Activated naive CD4-positive, alpha-beta T cell treated with anti-CD3 and anti-CD28 coated beads, Interleukin-2, amount 10 ng/mL, durations not matched to agents 7 days and 5 days (primary cell): Measurements from ENCODE around the gene VAV2.

Experiments
- CTCF ChIA-PET: fragments of 350-600 bp; sonication (Branson Sonifier 250); formaldehyde crosslinking; loops from one replicate; lab custom pipeline; 2021; ENCODE audit warnings: antibody characterized with exemption; lab: Charles Lee
- DNase-seq: peaks from one replicate; pipeline ENCODE4 v3.0.0-alpha.2; 2020
- H3K27ac Mint-ChIP-seq: one replicate; pipeline ENCODE4 v1.8.0; 2021; ENCODE audit warnings: mild to moderate bottlenecking, moderate library complexity, mixed read lengths
- H3K27me3 Mint-ChIP-seq: one replicate; pipeline ENCODE4 v1.8.0; 2021; ENCODE audit warnings: mild to moderate bottlenecking, mixed read lengths
- H3K36me3 Mint-ChIP-seq: one replicate; pipeline ENCODE4 v1.8.0; 2021; ENCODE audit warnings: mixed read lengths
- H3K4me1 Mint-ChIP-seq: one replicate; pipeline ENCODE4 v1.8.0; 2021; ENCODE audit warnings: mixed read lengths
- H3K4me3 Mint-ChIP-seq: one replicate; pipeline ENCODE4 v1.8.0; 2021; ENCODE audit warnings: mild to moderate bottlenecking, moderate library complexity, mixed read lengths
- H3K9me3 Mint-ChIP-seq: one replicate; pipeline ENCODE4 v1.8.0; 2021; ENCODE audit warnings: mixed read lengths

VAV2 gene

DNA sequence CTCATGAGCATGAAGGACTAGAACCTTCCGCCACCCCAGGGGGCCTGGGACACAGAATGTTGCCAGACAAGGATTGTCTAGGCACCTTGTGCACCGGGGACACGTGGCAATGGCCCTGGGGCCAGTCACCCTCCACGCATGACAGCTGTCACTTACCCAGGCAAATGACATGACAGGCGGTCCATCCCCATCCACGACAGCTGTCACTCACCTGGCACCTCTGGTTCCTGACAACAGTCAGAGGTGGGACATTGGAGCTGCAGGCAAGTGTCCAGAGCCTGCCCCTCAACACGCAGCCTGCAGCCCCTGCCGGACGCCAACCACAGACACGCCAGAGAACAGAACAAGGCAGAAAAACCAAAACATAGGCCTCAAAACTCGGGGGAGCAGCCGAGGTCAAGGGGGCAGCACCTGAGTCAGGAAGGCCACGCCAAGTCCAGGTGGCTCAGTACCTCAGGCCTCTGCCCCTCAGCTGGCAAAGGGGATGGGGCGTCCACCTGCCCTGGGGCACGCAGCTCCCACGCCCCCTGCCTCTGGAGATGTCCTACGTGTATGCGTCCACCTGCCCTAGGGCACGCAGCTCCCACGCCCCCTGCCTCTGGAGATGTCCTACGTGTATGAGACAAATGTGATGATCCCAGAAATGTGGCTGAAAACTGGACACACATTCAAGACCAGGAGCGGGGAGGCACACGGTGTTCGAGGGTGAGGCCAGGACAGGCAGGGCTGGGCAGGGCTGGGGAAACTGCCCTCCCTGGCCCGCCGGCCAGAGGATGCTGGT, 14.5 kb downstream of the VAV2 start:
- H3K27me3 Mint-ChIP-seq, result peaks cover 14% of the 10 kb centered on the region
- H3K9me3 Mint-ChIP-seq, result no peaks in the 10 kb centered on the region
- H3K4me1 Mint-ChIP-seq, result no peaks in the 10 kb centered on the region
- no peak for DNase-seq
- no peaks in the 10 kb centered on the region for H3K36me3 Mint-ChIP-seq
- CTCF ChIA-PET, result no interaction called here
- H3K27ac Mint-ChIP-seq, result no peak overlapping the region
- H3K4me3 Mint-ChIP-seq, result no peak overlapping the region

DNA sequence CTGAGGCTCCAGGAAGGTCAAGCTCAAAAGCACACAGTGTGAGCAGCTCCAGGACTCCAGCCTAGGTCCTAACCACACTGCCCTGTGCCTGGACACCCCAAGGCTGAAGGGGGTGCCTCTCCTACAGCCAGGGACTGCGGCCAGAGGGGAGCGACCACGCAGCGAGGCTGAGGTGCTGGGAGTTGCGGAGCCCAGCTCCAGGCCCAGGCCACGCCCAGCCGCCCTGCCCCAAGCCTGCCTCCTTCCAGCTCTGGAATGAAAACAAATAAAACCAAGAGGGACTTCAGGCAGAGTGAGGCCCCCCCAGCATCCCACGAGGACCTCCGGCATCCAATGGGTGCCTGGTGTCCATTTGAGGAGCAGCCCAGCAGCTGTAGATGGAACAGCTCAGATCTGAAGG, 15.2 kb downstream of the VAV2 start:
- Mint-ChIP-seq H3K4me3 (no peak overlapping the region), H3K36me3 (no peaks in the 10 kb centered on the region), H3K27ac (no peak overlapping the region), H3K27me3 (peaks cover 14% of the 10 kb centered on the region), H3K4me1 (no peaks in the 10 kb centered on the region), H3K9me3 (no peaks in the 10 kb centered on the region)
- CTCF ChIA-PET, result no interaction called here
- DNase-seq, result no peak

DNA sequence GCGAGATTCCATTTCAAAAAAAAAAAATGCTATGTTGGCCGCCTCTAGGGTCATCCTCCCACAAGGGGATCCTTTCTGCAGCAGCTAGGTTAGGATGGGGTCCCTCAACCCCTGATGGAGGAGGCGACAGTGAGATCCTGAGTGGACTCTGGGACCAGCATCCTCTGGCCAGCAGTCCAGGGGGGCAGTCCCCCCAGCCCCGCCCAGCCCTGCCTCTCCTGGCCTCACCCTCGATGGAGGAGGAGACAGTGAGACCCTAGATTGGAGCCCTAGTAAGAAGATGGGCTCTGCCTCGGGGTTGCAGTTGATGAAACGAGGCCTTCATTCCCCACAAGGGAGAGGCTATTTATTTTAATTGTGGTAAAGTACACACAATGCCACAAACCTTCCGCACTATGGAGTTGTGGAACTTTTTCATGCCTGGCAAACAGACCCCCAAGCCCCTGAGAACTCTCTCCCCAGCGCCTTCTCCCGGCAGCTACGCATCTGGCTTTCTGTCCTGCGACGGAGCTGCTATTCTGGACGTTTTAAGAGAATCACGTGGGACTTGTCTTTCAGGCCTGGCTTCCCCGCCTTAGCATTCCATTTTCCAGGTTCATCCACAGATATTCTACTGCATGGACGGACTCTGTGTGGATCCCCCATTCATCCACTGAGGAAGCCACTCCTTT, 15.8 kb downstream of the VAV2 start:
- Mint-ChIP-seq H3K36me3 (no peaks in the 10 kb centered on the region), H3K27ac (no peak overlapping the region), H3K27me3 (peaks cover 14% of the 10 kb centered on the region), H3K4me1 (no peaks in the 10 kb centered on the region), H3K9me3 (no peaks in the 10 kb centered on the region), H3K4me3 (no peak overlapping the region)
- CTCF ChIA-PET, result no interaction called here
- no peak for DNase-seq

DNA sequence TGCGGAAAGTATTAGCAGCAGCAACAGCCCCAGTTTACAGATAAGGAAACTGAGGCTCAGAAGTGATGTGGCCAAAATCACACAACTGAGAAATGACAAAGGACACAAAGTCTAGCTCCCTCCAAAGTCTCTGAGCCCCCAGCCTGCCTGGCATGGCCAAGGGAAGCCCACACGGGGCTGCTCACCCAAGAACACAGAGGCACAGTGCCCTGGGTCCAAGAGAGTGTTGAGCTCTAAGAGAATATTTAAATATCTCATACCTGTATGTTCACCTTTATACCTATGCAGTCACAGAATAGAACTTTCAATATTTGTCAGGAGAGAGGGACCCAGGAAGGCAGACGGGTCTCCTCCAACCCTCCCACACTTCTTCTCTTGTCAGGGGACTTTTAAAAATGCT, 16.6 kb downstream of the VAV2 start:
- Mint-ChIP-seq H3K9me3 (no peaks in the 10 kb centered on the region), H3K4me3 (no peak overlapping the region), H3K27ac (no peak overlapping the region), H3K4me1 (no peaks in the 10 kb centered on the region), H3K27me3 (peaks cover 9% of the 10 kb centered on the region), H3K36me3 (no peaks in the 10 kb centered on the region)
- CTCF ChIA-PET, result no interaction called here
- DNase-seq, result no peak

DNA sequence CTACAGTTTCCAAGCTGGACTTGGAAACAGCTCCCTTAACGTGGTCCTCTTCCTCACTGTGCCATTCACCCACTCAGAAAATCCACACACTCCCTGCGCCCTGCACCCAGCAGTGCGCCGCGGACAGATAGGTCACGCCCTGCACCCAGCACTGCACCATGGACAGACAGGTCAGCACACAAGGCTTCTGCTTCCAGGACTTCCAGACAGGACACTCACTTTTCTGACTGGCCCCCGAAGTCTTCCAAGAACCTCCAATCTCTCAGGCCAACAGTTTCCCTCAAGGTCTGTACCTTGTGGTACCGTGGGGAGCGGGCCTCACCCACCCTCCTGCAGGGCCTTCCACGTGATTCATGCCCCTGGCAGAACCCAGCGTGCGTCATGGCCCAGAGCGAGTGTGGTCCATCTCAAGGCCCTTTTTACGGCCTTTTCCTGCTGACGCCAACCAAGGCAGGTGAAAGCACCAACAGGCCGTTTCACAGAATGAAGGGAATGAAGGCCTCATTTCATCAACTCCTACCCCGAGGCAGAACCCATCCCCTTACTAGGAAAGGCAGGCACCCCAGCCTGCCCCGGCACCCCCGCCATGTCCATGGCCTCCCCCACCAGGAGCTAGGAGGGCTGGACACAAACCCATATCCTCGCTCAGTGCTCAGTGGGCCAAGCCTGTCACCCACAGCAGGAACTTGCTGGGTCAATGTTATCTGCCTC, 17.3 kb downstream of the VAV2 start:
- no peaks in the 10 kb centered on the region for H3K4me1 Mint-ChIP-seq
- peaks cover 5% of the 10 kb centered on the region for H3K27me3 Mint-ChIP-seq
- H3K36me3 Mint-ChIP-seq, result no peaks in the 10 kb centered on the region
- H3K27ac Mint-ChIP-seq, result no peak overlapping the region
- no peak for DNase-seq
- CTCF ChIA-PET, result no interaction called here
- no peaks in the 10 kb centered on the region for H3K9me3 Mint-ChIP-seq
- no peak overlapping the region for H3K4me3 Mint-ChIP-seq

DNA sequence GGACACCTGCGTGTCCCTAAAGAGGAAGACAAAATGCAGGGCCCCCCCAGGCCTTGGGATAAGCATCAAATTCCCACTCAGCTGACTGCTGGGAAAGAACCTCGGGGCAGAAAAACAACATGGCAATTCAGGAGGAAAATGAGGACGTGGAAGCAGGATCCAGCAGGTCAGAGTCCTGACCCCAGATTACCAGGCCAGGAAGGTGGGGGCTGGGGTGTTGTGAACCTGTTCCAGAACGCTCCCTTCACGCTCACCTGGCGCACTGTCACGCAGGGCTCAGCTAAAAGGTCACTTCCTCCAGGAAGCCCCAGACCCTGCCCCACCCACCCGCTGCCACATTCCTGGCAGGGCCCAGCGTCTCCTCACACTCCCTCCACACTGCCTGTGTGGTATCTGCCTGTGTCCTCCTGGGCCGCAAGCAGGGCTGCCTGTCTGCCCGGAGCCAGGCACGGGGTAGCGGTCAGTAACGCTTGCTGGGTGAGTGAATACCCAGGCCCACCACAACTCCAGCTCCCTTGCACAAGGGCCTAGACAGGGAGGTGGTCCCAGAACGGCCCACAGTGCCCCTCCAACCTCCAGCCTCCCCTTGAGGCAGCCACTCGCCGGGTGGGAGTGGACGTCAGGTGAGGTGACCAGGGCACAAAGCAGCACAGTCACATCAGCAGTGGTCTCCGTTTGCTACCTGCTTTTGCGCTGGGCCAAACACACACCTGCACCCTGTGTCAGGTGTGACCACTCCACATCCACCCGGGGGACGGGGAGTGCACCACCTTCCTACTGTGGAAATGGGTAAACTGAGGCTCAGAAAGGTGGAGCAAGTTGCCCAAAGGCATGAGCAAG, 18.1 kb downstream of the VAV2 start:
- Mint-ChIP-seq H3K9me3 (no peaks in the 10 kb centered on the region), H3K4me3 (no peak overlapping the region), H3K27me3 (peaks cover 5% of the 10 kb centered on the region), H3K4me1 (no peaks in the 10 kb centered on the region), H3K27ac (no peak overlapping the region), H3K36me3 (no peaks in the 10 kb centered on the region)
- CTCF ChIA-PET, result no interaction called here
- no peak for DNase-seq

DNA sequence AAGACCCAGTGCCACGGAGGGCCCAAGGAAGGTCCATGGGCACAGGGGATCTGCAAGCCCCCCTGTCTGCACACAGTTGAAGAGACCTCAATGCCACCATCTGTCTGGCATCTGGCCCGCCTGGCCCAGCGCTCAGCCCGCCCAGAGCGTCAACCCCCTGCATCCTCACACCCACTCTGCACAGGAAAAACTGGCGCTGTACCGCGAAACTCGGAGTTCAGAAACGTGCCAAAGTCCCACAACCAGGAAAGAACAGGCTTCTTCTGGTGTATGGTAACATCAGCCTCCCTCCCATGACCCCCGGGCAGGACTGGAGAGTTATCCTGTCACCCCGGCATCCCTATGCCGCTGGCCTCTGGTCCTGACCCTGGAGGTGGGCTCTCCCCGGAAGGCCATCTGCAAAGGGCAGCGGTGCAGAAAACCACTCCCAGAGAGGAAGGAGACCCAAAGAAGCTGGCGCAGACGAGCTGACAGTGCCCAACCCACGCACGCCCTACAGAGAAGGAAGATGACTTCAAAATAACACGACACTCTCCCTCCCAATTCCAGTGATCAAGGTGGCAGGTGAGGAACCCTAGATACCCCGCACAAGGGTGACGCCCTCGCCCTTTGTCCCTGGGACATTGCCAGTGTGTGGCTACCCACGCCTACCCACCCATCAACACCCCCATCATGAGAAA, 18.9 kb downstream of the VAV2 start:
- no peak for DNase-seq
- H3K27ac Mint-ChIP-seq, result no peak overlapping the region
- H3K4me1 Mint-ChIP-seq, result no peaks in the 10 kb centered on the region
- H3K27me3 Mint-ChIP-seq, result peaks cover 5% of the 10 kb centered on the region
- no peaks in the 10 kb centered on the region for H3K36me3 Mint-ChIP-seq
- H3K9me3 Mint-ChIP-seq, result no peaks in the 10 kb centered on the region
- no peak overlapping the region for H3K4me3 Mint-ChIP-seq
- CTCF ChIA-PET, result no interaction called here

DNA sequence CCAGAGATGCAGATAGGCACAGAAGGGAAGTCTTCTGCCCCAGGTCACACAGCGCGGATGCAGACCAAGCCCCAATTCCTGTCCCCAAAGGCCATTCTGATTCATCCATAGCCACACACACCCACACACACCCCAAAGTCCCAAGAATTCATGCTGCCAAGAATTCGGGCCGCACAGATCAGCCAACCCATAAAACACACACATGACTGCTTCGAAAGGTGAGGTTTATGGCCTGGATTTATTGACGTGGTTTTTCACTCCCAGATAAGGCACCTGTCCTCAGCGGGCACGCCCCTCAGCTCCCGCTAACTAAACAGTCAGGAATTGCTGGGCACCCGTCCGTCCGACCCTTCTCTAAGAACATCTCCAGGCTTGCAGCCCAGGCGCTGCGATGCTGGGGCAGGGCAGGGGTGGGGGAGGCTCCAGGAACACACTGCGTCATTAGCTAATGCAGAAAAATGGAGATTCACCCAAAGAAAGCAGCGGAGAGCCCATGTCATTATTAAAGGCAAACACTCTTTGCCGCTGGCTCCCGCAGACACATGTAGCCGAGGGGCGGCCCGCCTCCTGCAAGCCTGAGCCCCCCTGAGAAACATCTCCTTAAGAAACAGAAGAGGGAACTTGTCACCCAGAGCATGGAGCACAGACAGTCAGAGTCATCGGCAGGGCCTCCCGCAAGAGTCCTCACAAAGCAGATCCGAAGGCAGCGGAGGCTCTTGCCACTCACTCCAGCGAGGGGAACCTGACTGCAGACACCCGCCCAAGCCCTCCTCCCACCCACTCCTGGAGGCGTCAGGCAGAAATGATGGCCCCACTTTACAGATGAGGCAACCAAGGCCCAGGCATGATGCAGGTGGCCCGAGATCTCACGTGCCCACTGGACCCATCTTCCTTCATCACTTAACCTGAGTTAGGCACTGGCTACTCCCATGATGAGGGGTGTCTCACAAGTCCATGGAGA, 19.9 kb downstream of the VAV2 start:
- CTCF ChIA-PET, result no interaction called here
- peaks cover 5% of the 10 kb centered on the region for H3K27me3 Mint-ChIP-seq
- DNase-seq, result no peak
- H3K9me3 Mint-ChIP-seq, result no peaks in the 10 kb centered on the region
- no peaks in the 10 kb centered on the region for H3K36me3 Mint-ChIP-seq
- H3K4me1 Mint-ChIP-seq, result no peaks in the 10 kb centered on the region
- no peak overlapping the region for H3K4me3 Mint-ChIP-seq
- no peak overlapping the region for H3K27ac Mint-ChIP-seq

DNA sequence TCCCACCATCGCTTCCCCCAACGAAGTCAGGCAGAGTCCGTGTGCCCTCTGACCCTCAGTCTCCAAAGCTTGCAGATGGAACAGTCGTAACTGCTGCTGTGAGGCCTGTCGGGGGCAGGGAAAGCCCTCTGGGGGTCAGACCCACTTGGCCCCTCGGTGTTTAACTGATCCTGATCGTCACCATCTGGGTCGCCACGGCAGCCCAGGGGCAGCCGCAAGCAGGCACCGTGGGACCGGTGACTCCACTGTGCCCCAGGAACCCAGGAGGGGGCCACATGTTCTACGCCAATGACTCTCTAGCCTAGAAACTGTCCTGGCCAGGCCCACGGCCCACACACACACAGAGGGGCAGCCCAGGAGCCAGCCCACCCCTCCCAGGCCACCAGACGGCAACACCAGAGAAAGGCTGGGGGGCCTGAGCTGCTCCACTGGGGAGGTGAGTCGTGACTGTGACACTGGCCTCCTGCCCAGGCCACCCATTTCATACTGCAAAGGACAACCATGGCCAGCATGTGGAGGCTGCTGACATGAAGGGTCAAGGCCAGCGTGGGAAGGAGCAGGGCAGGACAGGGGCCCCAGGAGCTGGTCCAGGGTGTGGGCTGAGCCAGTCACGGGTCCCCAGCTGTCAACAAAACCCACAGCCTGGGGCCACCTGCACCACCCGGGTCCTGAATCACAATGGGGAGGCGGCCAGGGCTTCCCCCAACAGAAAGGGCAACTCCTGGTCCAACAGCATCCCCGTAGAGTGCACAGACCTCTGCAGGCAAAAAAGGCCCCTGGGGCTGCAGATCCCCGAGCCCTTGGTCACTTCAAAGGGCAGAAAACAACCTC, 20.8 kb downstream of the VAV2 start:
- H3K4me1 Mint-ChIP-seq, result no peaks in the 10 kb centered on the region
- DNase-seq, result no peak
- no peaks in the 10 kb centered on the region for H3K36me3 Mint-ChIP-seq
- H3K9me3 Mint-ChIP-seq, result no peaks in the 10 kb centered on the region
- H3K27me3 Mint-ChIP-seq, result peaks cover 5% of the 10 kb centered on the region
- CTCF ChIA-PET, result no interaction called here
- no peak overlapping the region for H3K4me3 Mint-ChIP-seq
- H3K27ac Mint-ChIP-seq, result no peak overlapping the region

DNA sequence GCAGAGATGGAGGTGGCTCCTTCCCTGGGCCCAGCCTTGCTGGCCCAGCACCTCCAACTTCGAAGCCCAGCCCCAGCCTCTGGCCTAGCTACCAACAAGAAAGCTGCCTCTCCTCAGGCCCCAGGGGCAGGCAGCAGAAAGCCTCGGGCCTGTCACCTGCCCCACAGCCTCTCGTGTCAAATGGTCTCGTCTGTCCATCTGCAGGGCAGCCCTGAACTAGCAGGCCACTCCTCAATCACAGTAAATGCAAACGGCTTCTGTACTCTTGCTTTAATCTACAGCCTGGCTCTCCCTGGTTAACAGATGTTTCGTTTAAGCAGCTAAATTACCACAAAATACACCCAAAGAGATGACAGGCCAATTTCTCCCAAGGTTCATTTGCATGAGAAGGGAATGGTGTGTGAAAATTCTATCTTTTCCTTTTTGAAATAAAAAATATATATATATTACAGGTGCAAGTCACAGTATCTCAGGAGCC, 21.5 kb downstream of the VAV2 start:
- H3K4me3 Mint-ChIP-seq, result no peak overlapping the region
- H3K27ac Mint-ChIP-seq, result no peak overlapping the region
- H3K27me3 Mint-ChIP-seq, result peaks cover 5% of the 10 kb centered on the region
- no peak for DNase-seq
- H3K4me1 Mint-ChIP-seq, result no peaks in the 10 kb centered on the region
- CTCF ChIA-PET, result no interaction called here
- peaks cover 5% of the 10 kb centered on the region for H3K9me3 Mint-ChIP-seq
- H3K36me3 Mint-ChIP-seq, result no peaks in the 10 kb centered on the region

DNA sequence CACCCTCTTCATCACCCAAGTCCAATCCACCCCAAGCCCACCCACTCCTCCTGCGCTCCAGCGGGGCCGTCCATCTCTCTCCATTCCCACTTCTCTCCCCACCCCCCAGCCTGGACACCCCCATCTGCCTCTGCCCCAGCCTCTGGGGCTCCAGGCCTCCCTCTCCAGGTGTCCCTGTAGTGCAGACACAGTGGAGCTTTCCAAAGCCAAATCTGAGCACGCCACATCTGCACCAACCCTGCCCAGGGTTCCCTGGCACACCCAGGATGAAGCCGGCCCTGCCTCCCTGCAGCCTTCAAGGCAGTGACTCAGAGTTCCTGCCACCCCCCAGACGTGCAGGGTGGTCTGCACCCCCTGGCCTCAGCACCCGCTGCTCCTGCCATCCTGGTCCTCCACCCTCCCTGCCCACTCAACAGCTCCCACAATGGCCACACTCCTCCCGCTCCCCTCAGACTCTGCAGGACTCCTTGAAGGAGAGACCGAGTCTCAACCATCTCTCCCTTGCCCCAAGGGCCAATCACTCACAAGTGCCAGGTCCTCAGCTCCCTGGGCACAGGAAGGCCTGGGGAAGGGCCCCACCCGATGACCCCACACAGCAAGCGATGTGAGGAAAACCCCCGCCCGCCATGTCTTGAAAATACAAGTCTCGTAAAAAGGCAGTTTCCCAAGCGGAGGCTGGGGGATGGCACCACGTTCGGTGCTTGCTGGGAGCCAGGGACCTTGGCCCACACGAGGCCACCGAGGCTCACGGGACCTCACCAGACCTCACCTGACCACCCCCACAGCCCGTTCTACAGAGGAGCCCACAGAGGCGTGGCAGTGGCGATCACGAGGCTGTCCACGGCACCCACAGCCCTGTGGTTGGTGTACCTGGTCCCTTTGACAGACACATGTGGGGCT, 22.2 kb downstream of the VAV2 start:
- Mint-ChIP-seq H3K27me3 (peaks cover 5% of the 10 kb centered on the region), H3K4me1 (no peaks in the 10 kb centered on the region), H3K9me3 (peaks cover 6% of the 10 kb centered on the region), H3K36me3 (no peaks in the 10 kb centered on the region), H3K4me3 (no peak overlapping the region), H3K27ac (no peak overlapping the region)
- CTCF ChIA-PET, result no interaction called here
- DNase-seq, result no peak
